Mesendoderm (in vitro differentiated cells): ENCODE results near the gene VASP.

Source experiments
- DNase-seq: peaks from one replicate; pipeline ENCODE4 v3.0.0; 2013
- H2AK5ac ChIP-seq: 2 replicates; pipeline ENCODE4 v1.6.1; 2013; ENCODE audit warnings: low read length, inconsistent platforms
- H2BK120ac ChIP-seq: 2 replicates; pipeline ENCODE4 v1.6.1; 2013; ENCODE audit warnings: low read depth, mild to moderate bottlenecking, low read length, moderate library complexity, mixed read lengths
- H2BK15ac ChIP-seq: replicated peaks from 2 replicates; pipeline ENCODE4 v1.6.1; 2013; ENCODE audit warnings: low read depth, mild to moderate bottlenecking, moderate library complexity
- H2BK5ac ChIP-seq: 2 replicates; pipeline ENCODE4 v1.6.1; 2013; ENCODE audit warnings: low read length, inconsistent platforms
- H3K18ac ChIP-seq: 2 replicates; pipeline ENCODE4 v1.6.1; 2013; ENCODE audit warnings: mild to moderate bottlenecking, low read length, mixed read lengths
- H3K23ac ChIP-seq: one replicate; pipeline ENCODE4 v1.6.1; 2013; ENCODE audit warnings: low read length
- H3K27ac ChIP-seq: 2 replicates; pipeline ENCODE4 v1.5.1; 2013; ENCODE audit warnings: low read depth, mild to moderate bottlenecking, inconsistent platforms, low read length, moderate library complexity
- H3K27me3 ChIP-seq: 2 replicates; pipeline ENCODE4 v1.6.1; 2013; ENCODE audit warnings: low read length, control low read depth, mild to moderate bottlenecking, inconsistent platforms; ENCODE audit not compliant: insufficient read depth, poor library complexity
- H3K36me3 ChIP-seq: 2 replicates; pipeline ENCODE4 v1.6.1; 2013; ENCODE audit warnings: low read length, inconsistent platforms; ENCODE audit not compliant: control insufficient read depth, insufficient read depth
- H3K4ac ChIP-seq: one replicate; pipeline ENCODE4 v1.6.1; 2013; ENCODE audit warnings: low read depth, mild to moderate bottlenecking, low read length, moderate library complexity
- H3K4me1 ChIP-seq: 2 replicates; pipeline ENCODE4 v1.6.1; 2013; ENCODE audit warnings: low read depth, low read length, inconsistent platforms; ENCODE audit not compliant: control insufficient read depth
- H3K4me2 ChIP-seq: 2 replicates; pipeline ENCODE4 v1.6.1; 2013; ENCODE audit warnings: low read length
- H3K4me3 ChIP-seq: 2 replicates; pipeline ENCODE4 v1.5.1; 2013; ENCODE audit warnings: mild to moderate bottlenecking, low read length
- H3K56ac ChIP-seq: one replicate; pipeline ENCODE4 v1.6.1; 2013; ENCODE audit warnings: low read length
- H3K79me1 ChIP-seq: 2 replicates; pipeline ENCODE4 v1.6.1; 2013; ENCODE audit warnings: low read length, inconsistent platforms
- H3K79me2 ChIP-seq: 2 replicates; pipeline ENCODE4 v1.6.1; 2013; ENCODE audit warnings: mild to moderate bottlenecking, low read length; ENCODE audit not compliant: control insufficient read depth, insufficient read depth
- H3K9ac ChIP-seq: 2 replicates; pipeline ENCODE4 v1.6.1; 2013; ENCODE audit warnings: low read length, inconsistent platforms
- H4K5ac ChIP-seq: one replicate; pipeline ENCODE4 v1.6.1; 2013; ENCODE audit warnings: low read length
- H4K8ac ChIP-seq: one replicate; pipeline ENCODE4 v1.6.1; 2013; ENCODE audit warnings: low read depth, mild to moderate bottlenecking, control low read depth, low read length, moderate library complexity
- WGBS: extraction: QIAGEN DNeasy Blood & Tissue Kit; methylation state at CpG from one replicate; pipeline ENCODE4 v1.1.7; 2013; ENCODE audit warnings: low lambda C conversion rate, missing lambda C conversion rate; ENCODE audit not compliant: insufficient coverage; ENCODE audit errors: extremely low coverage; 5-methylcytosine and 5-hydroxymethylcytosine counted together

Gene VASP

GRCh38 chr19:45471931-45472562, 35.2 kb upstream of the VASP start:
- no peak for DNase-seq
- Histone ChIP-seq H3K4me3 (no peak overlapping the region), H3K4me2 (no peak overlapping the region), H3K4ac (no peak overlapping the region), H3K27ac (no peak overlapping the region), H3K9ac (peak overlapping the region; percentile 25), H4K8ac (no peak overlapping the region), H3K18ac (no peak overlapping the region), H3K79me2 (no peaks in the 10 kb centered on the region), H3K79me1 (no peaks in the 10 kb centered on the region), H2BK15ac (no peak overlapping the region), H3K27me3 (no peaks in the 10 kb centered on the region), H3K56ac (peak overlapping the region; percentile 80), H3K4me1 (peaks cover 1% of the 10 kb centered on the region), H4K5ac (no peak overlapping the region), H3K36me3 (no peaks in the 10 kb centered on the region), H3K23ac (no peak overlapping the region), H2BK120ac (no peak overlapping the region), H2BK5ac (no peak overlapping the region), H2AK5ac (no peak overlapping the region)
- WGBS = no CpG with 5 or more reads among the region's 7 CpGs

DNA sequence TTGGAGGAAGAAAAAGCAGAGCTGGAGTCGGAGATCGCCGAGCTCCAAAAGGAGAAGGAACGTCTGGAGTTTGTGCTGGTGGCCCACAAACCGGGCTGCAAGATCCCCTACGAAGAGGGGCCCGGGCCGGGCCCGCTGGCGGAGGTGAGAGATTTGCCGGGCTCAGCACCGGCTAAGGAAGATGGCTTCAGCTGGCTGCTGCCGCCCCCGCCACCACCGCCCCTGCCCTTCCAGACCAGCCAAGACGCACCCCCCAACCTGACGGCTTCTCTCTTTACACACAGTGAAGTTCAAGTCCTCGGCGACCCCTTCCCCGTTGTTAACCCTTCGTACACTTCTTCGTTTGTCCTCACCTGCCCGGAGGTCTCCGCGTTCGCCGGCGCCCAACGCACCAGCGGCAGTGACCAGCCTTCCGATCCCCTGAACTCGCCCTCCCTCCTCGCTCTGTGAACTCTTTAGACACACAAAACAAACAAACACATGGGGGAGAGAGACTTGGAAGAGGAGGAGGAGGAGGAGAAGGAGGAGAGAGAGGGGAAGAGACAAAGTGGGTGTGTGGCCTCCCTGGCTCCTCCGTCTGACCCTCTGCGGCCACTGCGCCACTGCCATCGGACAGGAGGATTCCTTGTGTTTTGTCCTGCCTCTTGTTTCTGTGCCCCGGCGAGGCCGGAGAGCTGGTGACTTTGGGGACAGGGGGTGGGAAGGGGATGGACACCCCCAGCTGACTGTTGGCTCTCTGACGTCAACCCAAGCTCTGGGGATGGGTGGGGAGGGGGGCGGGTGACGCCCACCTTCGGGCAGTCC, 34.5 kb upstream of the VASP start:
- no peak overlapping the region for H3K18ac ChIP-seq
- no peak overlapping the region for H4K8ac ChIP-seq
- no peaks in the 10 kb centered on the region for H3K36me3 ChIP-seq
- no peaks in the 10 kb centered on the region for H3K27me3 ChIP-seq
- H3K4me3 ChIP-seq = no peak overlapping the region
- peak; percentile 46 for DNase-seq
- no peak overlapping the region for H2AK5ac ChIP-seq
- H2BK15ac ChIP-seq = no peak overlapping the region
- H3K9ac ChIP-seq = peak overlapping the region; percentile 55
- H3K4me2 ChIP-seq = peak overlapping the region; percentile 53
- no peak overlapping the region for H2BK120ac ChIP-seq
- peak overlapping the region; percentile 80 for H3K56ac ChIP-seq
- H3K4ac ChIP-seq = no peak overlapping the region
- no peaks in the 10 kb centered on the region for H3K4me1 ChIP-seq
- no peak overlapping the region for H3K27ac ChIP-seq
- H2BK5ac ChIP-seq = no peak overlapping the region
- H3K79me2 ChIP-seq = no peaks in the 10 kb centered on the region
- H3K79me1 ChIP-seq = no peaks in the 10 kb centered on the region
- H3K23ac ChIP-seq = no peak overlapping the region
- no CpG with 5 or more reads among the region's 44 CpGs for WGBS
- H4K5ac ChIP-seq = no peak overlapping the region

DNA sequence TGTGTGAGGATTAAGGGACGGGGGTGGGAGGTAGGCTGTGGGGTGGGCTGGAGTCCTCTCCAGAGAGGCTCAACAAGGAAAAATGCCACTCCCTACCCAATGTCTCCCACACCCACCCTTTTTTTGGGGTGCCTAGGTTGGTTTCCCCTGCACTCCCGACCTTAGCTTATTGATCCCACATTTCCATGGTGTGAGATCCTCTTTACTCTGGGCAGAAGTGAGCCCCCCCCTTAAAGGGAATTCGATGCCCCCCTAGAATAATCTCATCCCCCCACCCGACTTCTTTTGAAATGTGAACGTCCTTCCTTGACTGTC, 34.0 kb upstream of the VASP start:
- H2AK5ac ChIP-seq = no peak overlapping the region
- H2BK15ac ChIP-seq = no peak overlapping the region

DNA sequence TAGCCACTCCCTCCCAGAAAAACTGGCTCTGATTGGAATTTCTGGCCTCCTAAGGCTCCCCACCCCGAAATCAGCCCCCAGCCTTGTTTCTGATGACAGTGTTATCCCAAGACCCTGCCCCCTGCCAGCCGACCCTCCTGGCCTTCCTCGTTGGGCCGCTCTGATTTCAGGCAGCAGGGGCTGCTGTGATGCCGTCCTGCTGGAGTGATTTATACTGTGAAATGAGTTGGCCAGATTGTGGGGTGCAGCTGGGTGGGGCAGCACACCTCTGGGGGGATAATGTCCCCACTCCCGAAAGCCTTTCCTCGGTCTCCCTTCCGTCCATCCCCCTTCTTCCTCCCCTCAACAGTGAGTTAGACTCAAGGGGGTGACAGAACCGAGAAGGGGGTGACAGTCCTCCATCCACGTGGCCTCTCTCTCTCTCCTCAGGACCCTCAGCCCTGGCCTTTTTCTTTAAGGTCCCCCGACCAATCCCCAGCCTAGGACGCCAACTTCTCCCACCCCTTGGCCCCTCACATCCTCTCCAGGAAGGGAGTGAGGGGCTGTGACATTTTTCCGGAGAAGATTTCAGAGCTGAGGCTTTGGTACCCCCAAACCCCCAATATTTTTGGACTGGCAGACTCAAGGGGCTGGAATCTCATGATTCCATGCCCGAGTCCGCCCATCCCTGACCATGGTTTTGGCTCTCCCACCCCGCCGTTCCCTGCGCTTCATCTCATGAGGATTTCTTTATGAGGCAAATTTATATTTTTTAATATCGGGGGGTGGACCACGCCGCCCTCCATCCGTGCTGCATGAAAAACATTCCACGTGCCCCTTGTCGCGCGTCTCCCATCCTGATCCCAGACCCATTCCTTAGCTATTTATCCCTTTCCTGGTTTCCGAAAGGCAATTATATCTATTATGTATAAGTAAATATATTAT, 33.3 kb upstream of the VASP start:
- Histone ChIP-seq H3K79me2 (no peaks in the 10 kb centered on the region), H3K18ac (no peak overlapping the region), H3K23ac (no peak overlapping the region), H3K27me3 (no peaks in the 10 kb centered on the region), H3K4me3 (no peak overlapping the region), H3K9ac (no peak overlapping the region), H4K8ac (no peak overlapping the region), H2BK120ac (no peak overlapping the region), H3K4me1 (no peaks in the 10 kb centered on the region), H4K5ac (no peak overlapping the region), H3K79me1 (no peaks in the 10 kb centered on the region), H3K56ac (no peak overlapping the region), H3K27ac (no peak overlapping the region), H3K36me3 (no peaks in the 10 kb centered on the region), H3K4me2 (no peak overlapping the region), H3K4ac (no peak overlapping the region), H2AK5ac (no peak overlapping the region), H2BK5ac (no peak overlapping the region), H2BK15ac (no peak overlapping the region)
- DNase-seq = peak; percentile 36
- no CpG with 5 or more reads among the region's 27 CpGs for WGBS

More for the DNA sequence above, 34.0 kb upstream of the VASP start:
- no peaks in the 10 kb centered on the region for H3K27me3 ChIP-seq
- H4K5ac ChIP-seq = no peak overlapping the region
- no peak overlapping the region for H2BK120ac ChIP-seq
- no peaks in the 10 kb centered on the region for H3K4me1 ChIP-seq
- no peaks in the 10 kb centered on the region for H3K79me2 ChIP-seq
- H3K23ac ChIP-seq = no peak overlapping the region
- no peak overlapping the region for H3K9ac ChIP-seq
- WGBS = no CpG with 5 or more reads among the region's 5 CpGs
- no peaks in the 10 kb centered on the region for H3K36me3 ChIP-seq
- no peak for DNase-seq
- no peak overlapping the region for H2BK5ac ChIP-seq
- H3K27ac ChIP-seq = no peak overlapping the region
- no peak overlapping the region for H3K18ac ChIP-seq
- no peak overlapping the region for H3K56ac ChIP-seq
- H4K8ac ChIP-seq = no peak overlapping the region
- no peak overlapping the region for H3K4me2 ChIP-seq
- H3K79me1 ChIP-seq = no peaks in the 10 kb centered on the region
- H3K4ac ChIP-seq = no peak overlapping the region
- no peak overlapping the region for H3K4me3 ChIP-seq

GRCh38 chr19:45474606-45475521, 32.4 kb upstream of the VASP start:
- H3K4me1 ChIP-seq = no peaks in the 10 kb centered on the region
- no peaks in the 10 kb centered on the region for H3K79me1 ChIP-seq
- no peak overlapping the region for H2BK120ac ChIP-seq
- H4K5ac ChIP-seq = no peak overlapping the region
- no peaks in the 10 kb centered on the region for H3K27me3 ChIP-seq
- no peak overlapping the region for H3K4ac ChIP-seq
- WGBS = no CpG with 5 or more reads among the region's 28 CpGs
- no peak overlapping the region for H3K27ac ChIP-seq
- H3K79me2 ChIP-seq = no peaks in the 10 kb centered on the region
- no peak overlapping the region for H2BK15ac ChIP-seq
- H3K4me3 ChIP-seq = no peak overlapping the region
- H4K8ac ChIP-seq = no peak overlapping the region
- H3K4me2 ChIP-seq = no peak overlapping the region
- no peak overlapping the region for H3K56ac ChIP-seq
- H2AK5ac ChIP-seq = no peak overlapping the region
- H3K36me3 ChIP-seq = no peaks in the 10 kb centered on the region
- no peak overlapping the region for H3K18ac ChIP-seq
- DNase-seq = no peak
- H3K23ac ChIP-seq = no peak overlapping the region
- H3K9ac ChIP-seq = no peak overlapping the region
- H2BK5ac ChIP-seq = no peak overlapping the region
